ENCODE results near the gene C8G.

DNA sequence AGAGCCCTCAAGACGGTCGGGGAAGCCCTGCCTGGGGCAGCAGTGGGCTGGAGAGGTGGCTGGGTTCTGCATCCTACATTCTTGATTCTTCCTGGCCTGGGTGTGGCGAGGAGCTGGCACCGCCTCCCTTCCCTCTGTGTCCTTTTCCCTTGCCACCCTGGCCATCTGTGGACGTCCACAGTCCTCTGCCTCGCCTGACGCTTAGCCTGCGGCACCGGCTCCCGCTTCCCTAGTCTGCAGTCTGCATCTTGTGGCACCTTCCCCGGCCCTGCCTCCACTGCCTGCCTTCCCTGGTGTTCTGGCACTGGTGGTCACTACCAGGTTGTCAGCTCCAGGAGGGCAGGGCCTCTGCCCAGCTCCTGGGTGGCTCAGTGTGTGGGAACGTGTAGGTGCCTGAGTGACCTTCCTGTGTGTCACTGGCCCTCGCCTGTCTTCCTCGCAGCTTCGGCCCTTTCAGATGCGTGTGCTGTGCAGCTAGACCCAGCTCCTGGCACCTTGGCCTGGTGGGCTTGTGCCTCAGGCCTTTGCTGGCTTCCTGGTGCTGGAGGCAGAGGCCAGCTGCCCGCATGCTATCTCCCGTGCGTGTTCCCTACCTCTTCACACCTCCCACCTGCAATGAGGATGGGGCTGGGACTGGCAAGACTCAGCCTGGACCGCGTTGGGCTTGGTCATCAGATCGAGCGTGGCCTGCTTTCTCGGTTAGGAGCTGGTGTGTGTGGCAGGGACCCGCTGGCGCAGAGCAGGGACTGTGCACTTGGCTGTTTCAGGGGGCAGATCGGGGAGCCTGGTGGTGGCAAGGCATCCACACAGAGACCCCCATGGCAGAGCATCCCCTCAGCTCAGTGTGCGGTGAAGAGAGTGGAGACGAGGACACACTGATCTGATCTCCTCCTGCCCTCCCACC is 37.8 kb upstream of the C8G start:
- TF ChIP-seq EZH2 (IDR thresholded peaks at IDR 0.05; ENCODE audit: borderline replicate concordance, insufficient read depth, low read length, poor library complexity, severe bottlenecking) (no peak), POLR2AphosphoS5 (IDR thresholded peaks at IDR 0.05) (no peak)
- TF ChIP-seq, protein P1, sequence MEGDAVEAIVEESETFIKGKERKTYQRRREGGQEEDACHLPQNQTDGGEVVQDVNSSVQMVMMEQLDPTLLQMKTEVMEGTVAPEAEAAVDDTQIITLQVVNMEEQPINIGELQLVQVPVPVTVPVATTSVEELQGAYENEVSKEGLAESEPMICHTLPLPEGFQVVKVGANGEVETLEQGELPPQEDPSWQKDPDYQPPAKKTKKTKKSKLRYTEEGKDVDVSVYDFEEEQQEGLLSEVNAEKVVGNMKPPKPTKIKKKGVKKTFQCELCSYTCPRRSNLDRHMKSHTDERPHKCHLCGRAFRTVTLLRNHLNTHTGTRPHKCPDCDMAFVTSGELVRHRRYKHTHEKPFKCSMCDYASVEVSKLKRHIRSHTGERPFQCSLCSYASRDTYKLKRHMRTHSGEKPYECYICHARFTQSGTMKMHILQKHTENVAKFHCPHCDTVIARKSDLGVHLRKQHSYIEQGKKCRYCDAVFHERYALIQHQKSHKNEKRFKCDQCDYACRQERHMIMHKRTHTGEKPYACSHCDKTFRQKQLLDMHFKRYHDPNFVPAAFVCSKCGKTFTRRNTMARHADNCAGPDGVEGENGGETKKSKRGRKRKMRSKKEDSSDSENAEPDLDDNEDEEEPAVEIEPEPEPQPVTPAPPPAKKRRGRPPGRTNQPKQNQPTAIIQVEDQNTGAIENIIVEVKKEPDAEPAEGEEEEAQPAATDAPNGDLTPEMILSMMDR (IDR thresholded peaks at IDR 0.05; ENCODE audit: poor library complexity, severe bottlenecking) = no peak
- TF ChIP-seq, protein P2, sequence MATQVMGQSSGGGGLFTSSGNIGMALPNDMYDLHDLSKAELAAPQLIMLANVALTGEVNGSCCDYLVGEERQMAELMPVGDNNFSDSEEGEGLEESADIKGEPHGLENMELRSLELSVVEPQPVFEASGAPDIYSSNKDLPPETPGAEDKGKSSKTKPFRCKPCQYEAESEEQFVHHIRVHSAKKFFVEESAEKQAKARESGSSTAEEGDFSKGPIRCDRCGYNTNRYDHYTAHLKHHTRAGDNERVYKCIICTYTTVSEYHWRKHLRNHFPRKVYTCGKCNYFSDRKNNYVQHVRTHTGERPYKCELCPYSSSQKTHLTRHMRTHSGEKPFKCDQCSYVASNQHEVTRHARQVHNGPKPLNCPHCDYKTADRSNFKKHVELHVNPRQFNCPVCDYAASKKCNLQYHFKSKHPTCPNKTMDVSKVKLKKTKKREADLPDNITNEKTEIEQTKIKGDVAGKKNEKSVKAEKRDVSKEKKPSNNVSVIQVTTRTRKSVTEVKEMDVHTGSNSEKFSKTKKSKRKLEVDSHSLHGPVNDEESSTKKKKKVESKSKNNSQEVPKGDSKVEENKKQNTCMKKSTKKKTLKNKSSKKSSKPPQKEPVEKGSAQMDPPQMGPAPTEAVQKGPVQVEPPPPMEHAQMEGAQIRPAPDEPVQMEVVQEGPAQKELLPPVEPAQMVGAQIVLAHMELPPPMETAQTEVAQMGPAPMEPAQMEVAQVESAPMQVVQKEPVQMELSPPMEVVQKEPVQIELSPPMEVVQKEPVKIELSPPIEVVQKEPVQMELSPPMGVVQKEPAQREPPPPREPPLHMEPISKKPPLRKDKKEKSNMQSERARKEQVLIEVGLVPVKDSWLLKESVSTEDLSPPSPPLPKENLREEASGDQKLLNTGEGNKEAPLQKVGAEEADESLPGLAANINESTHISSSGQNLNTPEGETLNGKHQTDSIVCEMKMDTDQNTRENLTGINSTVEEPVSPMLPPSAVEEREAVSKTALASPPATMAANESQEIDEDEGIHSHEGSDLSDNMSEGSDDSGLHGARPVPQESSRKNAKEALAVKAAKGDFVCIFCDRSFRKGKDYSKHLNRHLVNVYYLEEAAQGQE (IDR thresholded peaks at IDR 0.05; ENCODE audit: borderline replicate concordance) = no peak
